Mononuclear cell (primary cell): Measurements from ENCODE around the gene TBX1. TPM values are rescaled to one million over a fixed set of nuclear protein-coding genes. Genes with fewer than 3 reads are reported as not detected.

Experiments
- H3K27me3 ChIP-seq: 2 replicates; pipeline ENCODE4 v1.6.0; 2011; ENCODE audit warnings: low read length, control low read depth; ENCODE audit not compliant: insufficient read depth
- H3K4me1 ChIP-seq: 2 replicates; pipeline ENCODE4 v1.5.1; 2011; ENCODE audit warnings: mild to moderate bottlenecking, low read length, control low read depth; ENCODE audit not compliant: insufficient read depth
- H3K4me3 ChIP-seq: 2 replicates; pipeline ENCODE4 v1.5.1; 2011; ENCODE audit warnings: mild to moderate bottlenecking, low read length, moderate library complexity
- H3K9me3 ChIP-seq: 2 replicates; pipeline ENCODE4 v1.5.1; 2011; ENCODE audit warnings: low read depth, mild to moderate bottlenecking, control low read depth, low read length
- total RNA-seq: library from RNA; depleted of rRNA; stranded (reverse); fragments of >200 nt; gene quantifications from one replicate; pipeline ENCODE4 v1.2.3, GENCODE V29; 2012

Gene TBX1
- total RNA-seq, 1 donor: not detected

DNA sequence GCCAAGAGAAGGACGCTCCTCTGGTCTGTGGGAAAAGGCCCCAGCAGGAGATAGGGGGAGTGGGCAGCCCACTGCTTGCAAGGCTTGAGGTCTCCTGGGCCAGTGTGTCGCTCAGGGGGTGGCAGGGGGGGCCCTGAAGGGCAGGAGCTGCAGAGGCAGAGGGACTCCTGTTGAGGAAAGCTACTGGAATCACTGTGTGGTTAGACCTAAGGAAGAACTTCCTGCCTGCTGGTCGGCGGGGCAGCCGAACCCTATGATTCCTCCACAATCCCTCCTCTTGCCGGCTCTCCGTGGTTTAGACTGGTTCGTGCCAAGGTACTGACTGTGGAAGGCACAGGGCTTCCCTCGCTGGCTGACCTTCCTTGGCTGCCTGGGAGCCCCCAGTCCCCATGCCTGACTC is 31.1 kb upstream of the TBX1 start:
- Histone ChIP-seq H3K9me3 (no peaks in the 10 kb centered on the region), H3K4me3 (no peak overlapping the region), H3K27me3 (peaks cover 5% of the 10 kb centered on the region), H3K4me1 (peaks cover 7% of the 10 kb centered on the region)

DNA sequence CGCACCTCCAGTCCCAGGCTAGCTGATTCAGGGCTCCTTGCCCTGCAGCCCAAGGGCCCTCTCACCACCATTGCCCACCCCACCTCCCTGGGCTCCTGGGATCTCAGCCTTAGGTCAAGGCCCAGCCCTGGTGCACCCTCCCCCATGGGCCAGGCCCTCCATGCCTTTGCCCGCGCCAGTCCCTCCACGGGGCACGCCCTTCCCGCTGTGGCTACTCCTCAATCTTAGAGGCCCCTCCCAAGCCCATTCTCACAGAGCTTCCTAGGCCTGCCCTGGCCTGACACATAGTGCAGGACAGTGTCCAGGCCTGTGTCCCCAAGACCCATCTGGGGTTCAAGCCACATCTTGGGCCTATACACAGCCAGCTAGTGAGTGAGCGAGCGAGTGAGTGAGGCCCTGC is 30.4 kb upstream of the TBX1 start:
- Histone ChIP-seq H3K9me3 (no peaks in the 10 kb centered on the region), H3K4me3 (no peak overlapping the region), H3K27me3 (no peaks in the 10 kb centered on the region), H3K4me1 (peaks cover 7% of the 10 kb centered on the region)

DNA sequence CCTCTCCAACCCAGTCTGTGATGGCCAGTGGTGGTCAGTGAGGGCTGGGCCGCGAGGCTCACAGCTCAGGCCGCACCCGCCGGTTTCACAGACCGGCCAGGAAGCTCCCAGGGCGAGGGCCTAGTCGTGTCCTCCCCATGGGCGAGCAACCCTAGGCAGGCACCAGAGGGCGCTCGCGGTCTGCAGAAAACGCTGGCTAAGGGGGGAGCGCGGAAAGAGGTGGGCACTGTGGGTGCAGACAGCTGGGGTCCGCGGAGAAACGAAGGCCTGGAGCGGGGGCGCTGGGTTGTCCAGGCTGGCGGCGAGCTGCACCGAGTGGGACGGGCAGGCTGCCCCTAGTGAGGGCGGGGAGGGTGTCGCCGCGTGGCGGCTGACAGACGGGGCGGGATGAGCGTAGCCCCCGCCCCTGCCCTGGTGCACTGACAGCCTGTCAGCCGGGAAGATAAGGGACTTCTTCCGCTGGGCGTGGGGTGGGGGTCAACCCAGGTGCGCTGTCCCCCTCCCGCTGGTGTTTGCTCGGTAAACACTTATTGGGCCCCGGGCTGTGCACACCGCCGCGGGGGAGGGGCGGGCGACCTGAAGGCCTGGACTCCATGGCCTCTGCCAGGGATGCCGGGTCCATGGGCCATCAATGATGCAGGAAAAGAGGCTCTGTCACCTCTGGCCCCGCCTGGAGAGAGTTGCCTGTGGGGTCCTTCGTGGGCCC is 29.8 kb upstream of the TBX1 start:
- H3K27me3 ChIP-seq: no peaks in the 10 kb centered on the region
- no peaks in the 10 kb centered on the region for H3K9me3 ChIP-seq
- no peak overlapping the region for H3K4me3 ChIP-seq
- H3K4me1 ChIP-seq: peaks cover 7% of the 10 kb centered on the region

DNA sequence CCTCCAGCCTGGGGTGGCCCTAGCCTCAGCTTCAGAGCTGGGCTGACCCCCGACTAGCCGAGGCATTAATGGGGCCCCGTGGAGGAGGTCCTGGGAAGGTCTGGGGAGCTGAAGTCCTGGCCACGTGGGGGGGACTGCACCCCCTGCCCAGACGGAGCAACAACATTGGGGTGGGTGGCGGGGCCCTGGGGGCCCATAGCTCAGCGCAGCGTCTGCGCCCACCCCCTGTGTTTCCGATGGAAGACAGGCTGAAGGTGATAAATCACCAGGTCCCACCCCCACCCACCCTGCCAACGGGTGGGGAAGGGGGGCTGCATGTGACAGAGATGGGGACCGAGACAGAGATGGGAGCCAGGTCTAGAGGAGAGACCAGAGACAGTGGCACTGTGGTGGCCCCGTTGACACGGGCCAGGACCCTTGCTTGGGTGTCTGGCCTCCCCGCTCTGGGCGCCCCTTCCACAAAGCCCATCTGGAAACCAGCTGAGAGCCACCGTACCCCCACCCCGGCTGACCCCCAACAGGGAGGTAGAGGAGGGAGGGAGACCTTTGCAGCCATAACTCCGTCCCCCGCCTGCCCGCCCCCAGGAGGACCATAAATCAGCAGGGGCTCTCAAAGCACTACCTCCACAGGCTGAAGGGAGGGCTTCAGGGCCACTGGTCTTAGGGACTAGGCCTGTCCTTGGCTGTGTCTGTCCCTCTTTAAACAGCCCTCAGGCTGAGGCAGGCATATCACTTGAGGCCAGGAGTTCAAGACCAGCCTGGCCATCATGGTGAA is 29.0 kb upstream of the TBX1 start:
- H3K9me3 ChIP-seq: no peaks in the 10 kb centered on the region
- H3K4me1 ChIP-seq: peaks cover 7% of the 10 kb centered on the region
- H3K27me3 ChIP-seq: no peaks in the 10 kb centered on the region
- H3K4me3 ChIP-seq: no peak overlapping the region

DNA sequence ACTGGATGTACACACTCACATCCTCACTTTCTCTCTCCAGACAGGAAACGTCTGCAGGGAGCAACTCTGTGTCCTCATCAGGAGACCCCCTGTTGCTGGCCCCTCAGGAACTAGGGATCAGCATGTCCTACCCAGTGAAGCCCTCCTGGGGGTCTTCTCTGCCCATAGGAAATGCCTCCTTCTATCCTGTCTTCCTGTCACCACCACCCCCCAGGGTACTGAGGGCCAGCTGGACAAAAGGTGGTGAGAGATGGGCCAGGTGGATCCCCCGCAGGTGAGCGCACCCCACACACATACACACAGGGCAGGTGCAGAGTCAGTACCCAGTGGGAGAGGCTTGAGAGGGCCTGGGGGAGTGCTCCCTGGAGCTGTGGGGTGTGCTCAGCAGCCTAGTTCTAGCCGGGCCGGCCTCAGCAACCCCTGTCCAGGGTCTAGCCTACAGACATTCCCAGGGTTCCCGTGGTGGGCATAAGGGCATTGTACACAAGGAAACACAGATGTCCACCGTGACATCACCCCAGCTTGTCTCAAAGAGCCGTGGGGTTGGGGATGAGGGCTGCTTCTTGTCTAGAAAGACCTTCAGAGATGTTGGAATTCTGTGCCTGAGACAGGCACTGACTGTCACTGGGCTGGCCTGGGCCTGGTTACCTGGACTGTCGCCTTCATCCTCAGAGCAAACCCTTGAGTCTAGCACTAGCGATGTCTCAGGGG is 28.0 kb upstream of the TBX1 start:
- Histone ChIP-seq H3K9me3 (no peaks in the 10 kb centered on the region), H3K4me3 (no peak overlapping the region), H3K4me1 (peaks cover 7% of the 10 kb centered on the region), H3K27me3 (no peaks in the 10 kb centered on the region)

DNA sequence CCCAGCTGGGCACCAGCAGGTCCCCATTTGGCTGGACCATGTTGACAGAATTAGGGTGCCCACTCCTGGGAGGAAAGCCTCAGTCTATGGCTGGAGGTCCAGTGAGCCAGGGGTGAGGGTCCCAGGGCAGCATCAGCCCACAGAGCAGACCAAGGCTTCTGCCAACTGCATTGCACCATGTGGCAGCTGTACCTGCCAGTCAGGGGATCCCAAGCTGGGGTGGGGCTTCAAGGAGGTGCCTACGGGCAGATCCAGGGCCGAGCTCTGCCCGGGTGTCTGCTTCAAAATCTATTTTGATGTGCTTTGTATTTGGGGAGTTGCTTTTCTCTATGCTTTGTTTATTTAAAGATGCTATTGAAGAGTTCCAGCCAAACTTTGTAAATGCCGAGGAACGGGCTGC is 26.8 kb upstream of the TBX1 start:
- Histone ChIP-seq H3K4me1 (peaks cover 7% of the 10 kb centered on the region), H3K27me3 (no peaks in the 10 kb centered on the region), H3K4me3 (no peak overlapping the region), H3K9me3 (no peaks in the 10 kb centered on the region)

DNA sequence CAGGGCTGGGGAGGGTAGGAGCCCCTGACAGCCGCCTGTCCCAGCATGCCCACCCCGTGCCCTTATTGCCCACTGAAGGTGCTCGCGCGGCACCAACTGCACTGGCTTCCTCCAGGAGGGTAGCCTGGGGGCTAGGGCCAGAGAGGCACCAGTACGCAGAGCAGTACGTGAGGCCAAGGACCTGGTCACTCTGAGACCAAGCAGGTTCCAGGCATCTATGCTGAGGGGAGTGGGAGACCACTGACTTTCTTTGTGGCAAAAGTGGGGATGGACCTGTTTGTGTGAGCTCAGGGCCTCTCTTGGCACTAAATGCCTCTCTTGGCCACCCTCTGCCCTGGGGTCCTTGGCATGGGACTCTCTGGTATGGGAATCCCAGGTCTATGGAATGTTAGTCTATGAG is 26.4 kb upstream of the TBX1 start:
- H3K4me1 ChIP-seq: peaks cover 7% of the 10 kb centered on the region
- H3K9me3 ChIP-seq: no peaks in the 10 kb centered on the region
- no peak overlapping the region for H3K4me3 ChIP-seq
- no peaks in the 10 kb centered on the region for H3K27me3 ChIP-seq

DNA sequence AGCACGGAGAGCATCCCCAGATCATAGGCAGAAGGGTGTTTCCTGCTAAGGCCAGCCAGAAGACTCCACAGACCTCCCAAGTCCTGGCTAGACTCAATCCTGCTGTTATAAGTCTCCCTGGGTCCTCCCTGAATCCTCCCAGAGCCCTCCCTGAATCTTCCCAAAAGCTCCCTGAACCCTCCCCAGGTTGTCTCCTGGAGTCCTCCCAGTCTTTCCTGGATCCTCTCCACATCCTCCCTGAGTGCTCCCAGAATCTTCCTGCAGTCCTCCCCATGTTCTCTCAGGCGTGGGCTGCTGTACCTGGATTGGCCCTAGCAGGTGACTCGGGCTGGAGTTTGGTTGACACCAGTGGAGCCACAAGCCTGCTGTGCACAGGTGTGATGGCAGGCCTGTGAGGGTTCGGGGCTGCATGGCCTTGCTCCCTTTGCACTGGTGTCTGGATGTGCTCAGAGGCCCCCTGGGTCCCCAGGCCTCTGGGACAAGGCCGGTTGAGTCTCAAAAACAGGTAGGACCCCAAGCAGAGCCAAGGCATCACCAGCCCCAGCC is 25.7 kb upstream of the TBX1 start:
- Histone ChIP-seq H3K9me3 (no peaks in the 10 kb centered on the region), H3K4me1 (peaks cover 7% of the 10 kb centered on the region), H3K27me3 (no peaks in the 10 kb centered on the region), H3K4me3 (no peak overlapping the region)

DNA sequence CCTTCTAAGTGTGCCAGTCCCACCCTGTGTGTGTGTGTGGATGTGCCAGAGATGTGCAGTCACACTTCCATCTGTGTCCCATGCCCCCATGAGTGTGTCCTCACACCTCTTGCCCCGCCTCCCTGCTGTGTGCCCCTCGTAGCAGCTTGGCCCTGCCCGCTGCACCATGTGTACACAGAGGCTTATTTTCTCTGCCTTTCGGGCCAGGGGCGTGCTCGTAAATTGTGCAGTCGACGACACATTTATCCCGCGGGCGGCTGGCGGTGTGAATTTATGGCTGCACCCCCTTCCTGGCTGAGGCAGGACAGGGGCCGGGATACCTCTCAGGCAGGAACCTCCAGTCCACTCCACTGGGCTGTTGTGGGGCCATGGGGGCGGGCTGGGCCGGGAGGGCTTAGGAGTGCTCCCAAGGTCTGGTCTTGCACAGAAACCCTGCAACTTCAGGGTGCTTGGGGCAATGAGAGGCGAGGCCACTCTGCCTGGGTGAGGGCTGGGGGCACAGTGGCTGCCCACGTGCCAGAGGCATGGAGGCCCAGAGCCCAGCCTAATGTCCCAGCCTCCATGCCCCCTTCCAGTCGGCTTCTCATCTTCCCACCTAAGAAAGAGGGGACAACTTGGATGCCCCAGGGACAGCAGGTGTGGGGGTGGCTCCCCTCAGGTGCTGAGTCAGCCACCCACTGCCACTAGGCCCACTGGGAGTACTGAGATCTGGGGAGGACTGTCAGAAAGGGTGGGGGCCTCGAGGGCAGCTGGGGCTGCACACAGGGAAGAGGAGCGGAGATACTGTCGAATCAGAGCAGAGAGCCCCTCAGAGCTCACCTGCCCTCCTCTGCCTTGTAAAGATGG is 24.7 kb upstream of the TBX1 start:
- Histone ChIP-seq H3K4me3 (no peak overlapping the region), H3K4me1 (peaks cover 3% of the 10 kb centered on the region), H3K27me3 (no peaks in the 10 kb centered on the region), H3K9me3 (no peaks in the 10 kb centered on the region)

DNA sequence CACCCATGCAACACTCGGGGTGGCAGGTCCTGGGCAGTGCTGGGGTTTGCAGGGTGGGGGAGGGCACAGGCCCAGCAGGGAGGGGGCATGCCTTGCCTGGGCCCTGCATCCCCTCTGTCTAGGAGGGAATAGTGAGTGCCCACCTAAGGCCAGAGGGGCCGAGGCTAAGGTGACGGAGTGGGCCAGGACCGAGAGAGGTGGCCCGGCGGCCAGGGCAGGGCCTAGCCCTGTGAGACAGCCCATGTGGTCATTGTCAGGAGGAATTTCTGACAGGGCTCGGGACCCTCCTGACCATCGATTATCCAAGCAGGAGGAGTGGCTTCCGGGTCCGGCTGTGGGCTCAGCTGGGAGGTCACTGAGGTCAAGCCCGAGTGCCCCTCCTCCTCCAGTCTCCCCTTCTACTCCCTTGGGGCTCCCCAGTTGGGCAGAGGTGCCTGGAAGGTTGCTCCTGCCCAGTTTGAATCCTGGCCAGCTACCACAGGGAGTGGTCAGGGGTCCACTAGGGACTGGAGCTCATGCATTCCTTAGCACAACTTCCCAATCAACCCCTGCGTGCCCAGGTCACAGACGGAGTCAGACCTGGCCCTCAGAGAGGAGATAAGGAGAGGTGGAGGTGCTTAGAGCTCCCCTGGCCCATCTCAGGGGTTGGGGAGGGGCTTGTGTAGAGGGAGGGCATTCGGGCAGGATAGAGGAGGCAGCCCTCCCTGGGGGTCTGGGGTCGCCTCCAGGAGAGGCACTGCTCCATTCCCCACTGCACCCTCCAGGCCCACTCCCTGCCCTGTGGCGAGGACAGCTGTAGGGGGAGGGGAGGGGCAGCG is 22.5 kb upstream of the TBX1 start:
- H3K9me3 ChIP-seq: no peaks in the 10 kb centered on the region
- no peak overlapping the region for H3K4me3 ChIP-seq
- H3K4me1 ChIP-seq: no peaks in the 10 kb centered on the region
- no peaks in the 10 kb centered on the region for H3K27me3 ChIP-seq

DNA sequence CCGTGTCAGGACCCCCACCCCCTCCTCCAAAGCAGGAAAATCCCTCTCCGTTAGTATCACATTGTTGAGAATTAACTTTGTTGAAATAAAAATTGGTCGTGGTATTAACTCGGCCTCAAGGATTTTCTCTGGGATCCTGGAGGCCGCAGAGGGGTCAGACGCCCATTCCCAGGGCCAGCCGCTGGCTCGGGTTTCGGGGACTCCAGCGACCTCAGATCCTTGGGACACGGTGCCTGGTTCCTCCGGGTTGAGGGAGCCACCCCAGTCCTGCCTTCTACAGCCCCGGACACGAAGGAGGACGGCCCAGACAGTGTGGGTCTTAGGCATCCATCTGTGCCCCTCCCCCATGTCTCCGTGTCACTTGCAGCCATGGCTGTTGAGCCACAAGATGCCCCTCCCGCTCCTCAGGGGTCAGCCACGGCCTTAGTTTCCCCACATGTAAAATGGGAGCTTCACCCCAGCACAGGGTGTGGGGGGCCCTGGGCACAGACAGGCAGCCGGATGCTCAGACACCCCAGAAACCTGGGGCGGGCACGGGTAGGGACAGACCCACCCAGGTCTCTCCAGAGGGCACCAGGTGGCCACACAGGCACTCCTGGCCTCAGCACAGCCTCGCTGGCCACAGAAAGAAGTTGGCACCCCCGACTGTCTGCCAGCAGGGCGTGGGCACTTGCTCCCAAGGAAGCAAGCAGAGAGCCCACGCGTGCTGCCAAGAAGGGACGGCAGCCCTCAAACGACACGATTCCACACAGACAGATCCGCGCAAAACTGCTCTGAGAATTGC is 21.7 kb upstream of the TBX1 start:
- Histone ChIP-seq H3K9me3 (no peaks in the 10 kb centered on the region), H3K4me1 (no peaks in the 10 kb centered on the region), H3K4me3 (no peak overlapping the region), H3K27me3 (no peaks in the 10 kb centered on the region)

DNA sequence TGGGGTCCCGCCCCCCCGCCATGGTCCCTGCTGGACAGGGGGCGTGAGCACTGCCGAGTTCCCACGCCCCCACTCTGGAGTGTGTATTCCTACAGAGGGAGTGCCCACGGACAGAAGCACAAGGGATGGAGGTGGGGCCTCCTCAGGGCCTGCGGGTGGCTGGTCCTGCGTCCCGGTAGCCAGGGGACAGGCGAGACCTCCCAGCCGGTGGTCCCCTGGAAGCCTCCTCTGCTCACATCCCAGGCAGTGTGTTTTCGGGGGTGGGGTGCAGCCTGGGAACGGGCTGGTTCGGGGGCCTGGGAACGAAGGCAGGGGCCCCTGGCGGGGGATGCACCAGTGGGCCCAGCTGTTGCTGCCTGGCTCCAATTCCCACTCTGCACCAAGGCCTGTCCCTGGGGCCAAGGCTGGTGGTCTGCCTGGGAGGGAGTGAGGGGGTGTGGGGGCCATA is 21.1 kb upstream of the TBX1 start:
- H3K4me1 ChIP-seq: no peaks in the 10 kb centered on the region
- no peaks in the 10 kb centered on the region for H3K9me3 ChIP-seq
- H3K27me3 ChIP-seq: no peaks in the 10 kb centered on the region
- no peak overlapping the region for H3K4me3 ChIP-seq

DNA sequence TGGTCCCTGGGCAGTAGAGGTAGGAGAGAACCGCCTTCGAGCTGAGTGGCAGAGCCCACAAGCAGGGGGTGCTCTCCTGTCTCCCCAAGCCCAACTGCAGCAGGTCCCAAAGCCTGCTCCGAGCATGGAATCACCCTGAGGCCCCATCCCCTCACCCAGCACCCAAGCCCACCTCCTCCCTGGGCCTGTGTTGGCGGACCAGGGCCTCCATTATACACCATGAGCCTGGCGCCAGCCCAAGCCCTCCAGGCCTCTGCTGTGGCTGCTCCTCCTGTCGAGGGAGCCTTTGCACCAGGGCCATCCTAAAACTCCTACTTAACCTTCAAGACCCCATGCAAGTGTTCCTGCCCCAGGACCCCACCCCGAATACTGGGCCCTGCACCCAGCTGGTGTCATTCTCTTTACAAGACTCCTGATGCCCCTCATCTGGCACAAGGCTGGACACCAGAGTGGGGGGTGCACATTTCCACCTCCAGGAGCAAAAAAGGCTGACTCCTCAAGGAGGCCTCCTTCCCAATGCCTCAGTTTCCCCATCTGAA is 20.6 kb upstream of the TBX1 start:
- Histone ChIP-seq H3K9me3 (no peaks in the 10 kb centered on the region), H3K4me3 (no peak overlapping the region), H3K27me3 (no peaks in the 10 kb centered on the region), H3K4me1 (no peaks in the 10 kb centered on the region)
